OCI-LY3 (cell line): ENCODE results near the gene MARF1.

ENCODE experiments used
- H2AFZ ChIP-seq: fragments of 200-600, 300-600 bp; shearing (Covaris generic); 2 replicates; pipeline ENCODE4 v1.6.0; 2014; ENCODE audit warnings: antibody characterized with exemption, low read depth, low read length
- H3K27ac ChIP-seq: fragments of 200-600, 300-600 bp; sonication (generic); 2 replicates; pipeline ENCODE4 v1.5.1; 2014; ENCODE audit warnings: mild to moderate bottlenecking, low read length, moderate library complexity, mixed read lengths
- H3K27me3 ChIP-seq: fragments of 200-600, 300-600 bp; sonication (generic); 2 replicates; pipeline ENCODE4 v1.6.1; 2014; ENCODE audit warnings: low read depth, low read length, mixed read lengths
- H3K36me3 ChIP-seq: fragments of 200-600, 300-600 bp; sonication (generic); replicated peaks from 2 replicates; pipeline ENCODE3; 2014; ENCODE audit warnings: low read depth, low read length, mixed read lengths
- H3K4me1 ChIP-seq: fragments of 300-600, 200-600 bp; sonication (generic); 2 replicates; pipeline ENCODE4 v1.6.1; 2014; ENCODE audit warnings: low read length, mixed read lengths
- H3K4me2 ChIP-seq: fragments of 200-600, 300-600 bp; sonication (generic); 2 replicates; pipeline ENCODE4 v1.6.1; 2014; ENCODE audit warnings: low read length, mixed read lengths
- H3K4me3 ChIP-seq: fragments of 300-600, 200-600 bp; sonication (generic); 2 replicates; pipeline ENCODE4 v1.5.1; 2014; ENCODE audit warnings: antibody characterized with exemption, mild to moderate bottlenecking, low read length, moderate library complexity
- H3K79me2 ChIP-seq: fragments of 300-600, 200-600 bp; shearing (Covaris generic); 2 replicates; pipeline ENCODE4 v1.6.1; 2014; ENCODE audit warnings: mild to moderate bottlenecking, low read length, mixed read lengths
- H3K9ac ChIP-seq: fragments of 300-600, 200-600 bp; shearing (Covaris generic); 2 replicates; pipeline ENCODE4 v1.6.0; 2014; ENCODE audit warnings: mild to moderate bottlenecking, low read length, moderate library complexity
- H3K9me3 ChIP-seq: fragments of 200-600, 300-600 bp; shearing (Covaris generic); 2 replicates; pipeline ENCODE4 v1.6.1; 2014; ENCODE audit warnings: low read length, mixed read lengths; ENCODE audit not compliant: insufficient read depth
- H4K20me1 ChIP-seq: fragments of 200-600, 300-600 bp; sonication (generic); 2 replicates; pipeline ENCODE4 v1.6.1; 2016; ENCODE audit warnings: low read length, mixed read lengths; ENCODE audit not compliant: insufficient read depth
- EZH2phosphoT487 ChIP-seq: fragments of 200-600 bp; shearing (Covaris generic); IDR thresholded peaks from 2 replicates; pipeline ENCODE4 v1.6.1; 2018; ENCODE audit warnings: antibody characterized with exemption, mixed run types, low read depth
- TF ChIP-seq, protein P1 (sequence below): fragments of 200-600, 300-600 bp; sonication (generic); IDR thresholded peaks from 2 replicates; pipeline ENCODE4 v1.5.1; 2014; ENCODE audit warnings: antibody characterized with exemption, low read length, low read depth

Gene MARF1

DNA sequence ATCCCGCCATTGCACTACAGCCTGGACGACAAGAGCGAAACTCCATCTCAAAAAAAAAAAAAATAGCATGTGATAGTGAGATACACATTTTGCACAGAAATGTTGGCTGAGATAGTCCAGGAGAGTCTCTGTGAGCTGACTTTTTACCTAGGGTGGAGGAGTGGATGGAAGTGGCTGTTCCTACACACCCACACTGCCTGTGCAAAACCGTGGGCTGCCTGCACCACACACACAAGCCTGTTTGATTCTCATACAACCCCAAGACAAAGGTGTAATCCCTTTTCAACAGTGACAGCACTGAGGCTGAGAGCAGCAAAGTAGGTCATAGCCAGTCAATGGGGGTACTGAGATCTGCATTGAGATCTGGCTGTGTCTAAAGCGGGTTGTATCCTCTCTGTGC lies 86.8 kb downstream of the MARF1 start:
- Histone ChIP-seq H3K79me2 (no peaks in the 10 kb centered on the region), H2AFZ (no peak overlapping the region), H3K27ac (no peak overlapping the region), H3K4me1 (peaks cover 16% of the 10 kb centered on the region), H3K4me2 (no peak overlapping the region), H4K20me1 (no peaks in the 10 kb centered on the region), H3K9me3 (no peaks in the 10 kb centered on the region), H3K9ac (no peak overlapping the region), H3K4me3 (no peak overlapping the region), H3K36me3 (no peaks in the 10 kb centered on the region), H3K27me3 (no peaks in the 10 kb centered on the region)
- no peak for TF ChIP-seq EZH2phosphoT487
- TF ChIP-seq, protein P1, sequence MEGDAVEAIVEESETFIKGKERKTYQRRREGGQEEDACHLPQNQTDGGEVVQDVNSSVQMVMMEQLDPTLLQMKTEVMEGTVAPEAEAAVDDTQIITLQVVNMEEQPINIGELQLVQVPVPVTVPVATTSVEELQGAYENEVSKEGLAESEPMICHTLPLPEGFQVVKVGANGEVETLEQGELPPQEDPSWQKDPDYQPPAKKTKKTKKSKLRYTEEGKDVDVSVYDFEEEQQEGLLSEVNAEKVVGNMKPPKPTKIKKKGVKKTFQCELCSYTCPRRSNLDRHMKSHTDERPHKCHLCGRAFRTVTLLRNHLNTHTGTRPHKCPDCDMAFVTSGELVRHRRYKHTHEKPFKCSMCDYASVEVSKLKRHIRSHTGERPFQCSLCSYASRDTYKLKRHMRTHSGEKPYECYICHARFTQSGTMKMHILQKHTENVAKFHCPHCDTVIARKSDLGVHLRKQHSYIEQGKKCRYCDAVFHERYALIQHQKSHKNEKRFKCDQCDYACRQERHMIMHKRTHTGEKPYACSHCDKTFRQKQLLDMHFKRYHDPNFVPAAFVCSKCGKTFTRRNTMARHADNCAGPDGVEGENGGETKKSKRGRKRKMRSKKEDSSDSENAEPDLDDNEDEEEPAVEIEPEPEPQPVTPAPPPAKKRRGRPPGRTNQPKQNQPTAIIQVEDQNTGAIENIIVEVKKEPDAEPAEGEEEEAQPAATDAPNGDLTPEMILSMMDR = no peak

DNA sequence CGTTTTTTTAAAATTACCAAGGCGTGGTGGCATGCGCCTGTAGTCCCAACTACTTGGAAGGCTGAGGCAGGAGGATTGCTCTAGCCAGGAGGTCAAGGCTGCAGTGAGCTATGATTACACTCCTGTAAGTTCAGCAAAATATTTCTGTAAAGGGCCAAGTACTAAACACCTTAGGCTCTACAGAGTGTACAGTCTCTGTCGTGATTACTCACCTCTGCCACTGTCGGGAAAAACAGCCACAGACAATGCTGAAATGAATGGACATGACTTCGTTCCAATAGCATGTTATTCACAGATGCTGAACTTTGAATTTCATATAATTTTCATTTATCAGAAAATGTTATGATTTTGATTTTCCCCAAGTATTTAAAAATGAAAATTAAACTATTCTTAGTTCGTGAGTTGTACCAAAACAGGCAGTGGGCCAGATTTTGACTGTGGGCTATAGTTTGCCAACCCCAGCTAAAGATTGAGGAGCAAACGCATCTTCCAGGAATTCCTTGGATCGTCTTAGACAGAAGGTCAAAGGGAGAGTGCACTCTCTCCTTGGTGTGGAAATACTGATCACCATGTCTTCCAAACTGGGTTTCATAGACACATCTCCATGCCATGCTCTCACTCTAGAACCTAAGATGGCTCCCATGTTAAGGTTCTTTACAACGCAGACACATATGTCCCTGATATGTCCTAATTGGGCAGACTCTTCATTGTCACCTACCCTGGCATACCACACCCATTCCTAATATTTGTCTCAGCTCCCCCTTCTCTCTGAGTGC lies 89.5 kb downstream of the MARF1 start:
- Histone ChIP-seq H3K27me3 (no peaks in the 10 kb centered on the region), H4K20me1 (no peaks in the 10 kb centered on the region), H3K9ac (no peak overlapping the region), H3K36me3 (no peaks in the 10 kb centered on the region), H2AFZ (no peak overlapping the region), H3K9me3 (no peaks in the 10 kb centered on the region), H3K4me1 (peaks cover 29% of the 10 kb centered on the region), H3K27ac (no peak overlapping the region), H3K79me2 (no peaks in the 10 kb centered on the region), H3K4me2 (no peak overlapping the region), H3K4me3 (no peak overlapping the region)
- TF ChIP-seq, protein P1 = no peak
- TF ChIP-seq EZH2phosphoT487 = no peak

DNA sequence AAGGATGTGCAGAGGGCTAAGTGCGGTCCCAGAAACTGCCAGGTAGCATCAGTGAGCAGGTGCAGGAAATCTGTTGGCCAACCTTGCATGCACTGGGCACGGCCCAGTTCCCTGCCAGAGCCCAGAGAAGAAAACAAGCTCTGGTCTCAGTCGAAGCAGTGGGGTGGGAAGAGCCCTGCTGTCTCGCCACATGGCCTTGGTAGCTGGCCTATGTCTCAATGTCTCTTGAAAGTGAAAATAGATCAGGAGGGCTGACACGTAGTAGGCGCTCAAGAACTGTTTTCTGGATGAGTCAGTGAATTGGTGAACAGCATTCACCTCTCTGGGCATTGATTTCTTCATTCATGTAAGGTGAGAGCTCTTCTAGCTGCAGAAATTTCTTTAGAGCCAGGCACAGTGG lies 90.4 kb downstream of the MARF1 start:
- TF ChIP-seq, protein P1 = no peak
- TF ChIP-seq EZH2phosphoT487 = no peak
- H3K4me1 ChIP-seq = peaks cover 35% of the 10 kb centered on the region

DNA sequence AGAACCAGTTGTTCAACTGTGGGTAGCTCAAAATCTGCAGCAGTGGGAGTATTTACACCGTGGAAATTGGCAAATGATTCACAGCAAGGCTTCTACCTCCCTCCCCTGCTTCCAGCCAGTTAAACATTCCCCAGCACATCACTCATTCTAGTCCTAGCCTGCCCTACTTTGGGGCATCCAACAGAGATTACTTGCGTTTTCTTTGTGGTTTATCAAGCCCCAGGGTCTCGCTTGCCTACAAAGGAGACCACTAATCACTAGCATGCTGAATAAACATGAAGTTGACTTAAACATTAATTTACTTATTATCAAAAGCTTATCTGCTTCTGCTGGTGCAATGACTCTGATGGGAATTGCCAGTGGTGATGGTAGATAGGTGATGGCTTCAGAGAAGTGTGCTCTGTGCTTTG lies 94.5 kb downstream of the MARF1 start:
- no peak for TF ChIP-seq EZH2phosphoT487
- TF ChIP-seq, protein P1 = no peak
- H2AFZ ChIP-seq = no peak overlapping the region; the same call in 1 of the 2 replicates

More for the DNA sequence above, 90.4 kb downstream of the MARF1 start:
- Histone ChIP-seq H3K9ac (no peak overlapping the region), H2AFZ (peak overlapping the region; percentile 18), H3K27ac (no peak overlapping the region; the same call in 1 of the 2 replicates), H3K27me3 (no peaks in the 10 kb centered on the region), H3K4me2 (peak overlapping the region; percentile 0; the same call in 1 of the 2 replicates), H4K20me1 (no peaks in the 10 kb centered on the region), H3K36me3 (no peaks in the 10 kb centered on the region), H3K4me3 (no peak overlapping the region), H3K9me3 (no peaks in the 10 kb centered on the region), H3K79me2 (no peaks in the 10 kb centered on the region)

More for the DNA sequence above, 94.5 kb downstream of the MARF1 start:
- Histone ChIP-seq H3K27ac (no peak overlapping the region), H3K4me1 (peaks cover 43% of the 10 kb centered on the region), H3K79me2 (no peaks in the 10 kb centered on the region), H3K4me2 (no peak overlapping the region), H3K4me3 (no peak overlapping the region), H3K36me3 (no peaks in the 10 kb centered on the region), H3K9ac (no peak overlapping the region), H3K27me3 (no peaks in the 10 kb centered on the region), H4K20me1 (no peaks in the 10 kb centered on the region), H3K9me3 (no peaks in the 10 kb centered on the region)
